ENCODE results near the gene CPA5.
"Not testable (repeated sequence)": the region's sequence is repeated elsewhere in the genome, so short reads cannot be mapped to it uniquely, and the experiment has no call there.

Gene CPA5

DNA sequence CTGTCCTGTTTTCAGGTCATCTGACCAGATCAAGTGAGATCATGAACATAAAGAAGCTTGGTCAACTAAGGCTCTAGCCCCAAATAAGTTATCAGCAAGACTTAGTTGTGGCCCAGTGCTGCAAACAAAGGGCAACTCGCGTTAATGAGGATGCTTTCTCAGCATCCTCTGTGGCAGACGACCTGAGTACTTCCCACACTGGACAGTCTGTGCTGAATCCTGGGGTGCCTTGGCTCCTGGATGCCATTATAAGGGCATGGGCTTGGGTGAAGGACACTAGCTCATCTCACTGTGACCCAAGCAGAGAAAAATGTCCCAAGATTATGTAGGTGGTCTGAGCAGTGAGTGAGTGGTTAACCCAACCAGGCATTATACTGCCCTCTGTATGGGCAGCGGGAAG lies 13.9 kb downstream of the CPA5 start:
- no peak for DNase-seq (ENCODE audit: low read depth, low spot score)

DNA sequence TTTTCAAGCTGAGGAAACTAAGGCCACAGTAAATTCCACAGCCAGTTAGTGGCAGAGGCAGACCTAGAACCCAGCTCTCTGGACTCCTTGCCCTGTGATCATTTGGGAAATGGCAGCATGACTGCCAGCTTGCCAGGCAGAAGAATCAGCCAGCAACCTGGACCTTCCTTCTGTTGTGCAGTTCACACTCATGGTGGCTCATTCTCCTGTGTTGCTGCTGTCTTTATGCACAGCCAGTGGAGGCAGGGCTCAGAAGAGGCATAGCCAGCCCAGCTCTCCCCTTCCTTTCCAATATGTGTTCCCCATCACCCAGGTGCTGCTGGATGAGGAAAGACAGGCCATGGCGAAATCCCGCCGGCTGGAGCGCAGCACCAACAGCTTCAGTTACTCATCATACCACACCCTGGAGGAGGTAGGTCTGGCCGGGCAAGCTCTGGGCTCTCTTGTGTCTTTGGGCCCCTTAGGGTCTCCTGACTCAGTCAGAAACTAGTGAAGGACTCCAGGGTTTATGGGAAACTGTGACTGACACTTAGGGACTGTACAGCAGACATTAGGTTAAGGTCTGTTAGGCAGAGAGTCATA lies 14.8 kb downstream of the CPA5 start:
- DNase-seq (ENCODE audit: low read depth, low spot score): no peak

DNA sequence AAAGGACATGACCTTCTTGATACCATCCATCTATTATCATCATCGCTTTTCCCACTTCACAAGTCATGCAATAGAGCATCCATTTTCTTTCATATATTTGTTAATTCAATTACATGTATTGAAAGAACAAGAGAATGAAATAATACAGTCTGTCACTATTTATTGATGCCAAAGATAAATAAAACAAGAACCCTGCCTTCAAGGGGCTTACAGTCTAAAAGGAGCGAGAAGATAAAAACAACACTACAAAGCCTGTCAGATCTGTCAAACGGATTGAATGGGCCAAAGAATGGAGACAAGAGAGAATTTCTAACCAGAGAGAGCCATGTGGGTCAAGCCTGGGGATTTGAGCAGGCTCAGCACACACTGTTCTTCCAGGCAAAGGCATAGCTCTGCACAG lies 15.9 kb downstream of the CPA5 start:
- no peak for DNase-seq (ENCODE audit: low read depth, low spot score)

DNA sequence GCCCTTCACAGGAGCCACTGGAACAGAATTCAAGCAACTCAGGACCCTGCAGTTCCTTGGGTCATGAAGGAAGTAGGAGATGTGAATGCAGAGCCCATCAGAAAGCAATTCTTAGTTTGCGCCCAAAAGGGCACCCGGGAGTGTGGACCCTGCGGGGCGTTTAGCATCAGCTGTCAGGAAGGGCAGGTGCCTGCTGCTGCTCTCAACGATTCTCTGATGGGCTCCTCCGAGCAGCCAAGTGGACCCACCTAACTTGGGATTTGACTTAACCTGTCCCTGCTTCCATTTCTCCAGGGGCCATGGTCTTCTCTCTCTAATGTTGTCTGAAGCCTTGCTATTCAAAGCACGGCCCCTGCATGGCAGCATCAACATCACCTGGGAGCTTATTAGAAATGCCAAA lies 17.1 kb downstream of the CPA5 start:
- no peak for DNase-seq (ENCODE audit: low read depth, low spot score)

DNA sequence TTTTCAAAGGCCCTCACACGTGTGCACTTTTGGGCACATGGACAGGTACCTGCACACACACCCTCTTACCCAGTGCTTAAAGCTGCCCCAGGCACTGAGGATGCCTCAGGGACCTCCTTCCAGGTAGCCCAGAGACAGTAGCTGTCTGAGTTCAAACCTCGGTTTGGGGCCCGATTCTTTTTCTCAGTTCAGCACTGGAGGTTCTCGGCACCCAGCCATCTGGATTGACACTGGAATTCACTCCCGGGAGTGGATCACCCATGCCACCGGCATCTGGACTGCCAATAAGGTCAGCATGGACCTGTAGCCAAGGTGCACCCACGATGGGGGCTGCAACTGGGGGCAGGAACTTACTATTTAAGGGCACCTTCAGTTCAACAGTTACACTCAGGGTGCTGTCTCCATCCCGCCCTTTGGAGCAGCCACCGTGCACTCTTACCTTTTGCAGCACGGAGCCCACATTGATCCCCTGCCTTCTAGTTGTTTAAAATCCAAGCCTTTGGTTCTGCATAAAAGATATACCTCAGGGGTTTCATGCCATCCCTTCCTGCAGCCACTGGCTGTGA lies 17.7 kb downstream of the CPA5 start:
- no peak for DNase-seq (ENCODE audit: low read depth, low spot score)

DNA sequence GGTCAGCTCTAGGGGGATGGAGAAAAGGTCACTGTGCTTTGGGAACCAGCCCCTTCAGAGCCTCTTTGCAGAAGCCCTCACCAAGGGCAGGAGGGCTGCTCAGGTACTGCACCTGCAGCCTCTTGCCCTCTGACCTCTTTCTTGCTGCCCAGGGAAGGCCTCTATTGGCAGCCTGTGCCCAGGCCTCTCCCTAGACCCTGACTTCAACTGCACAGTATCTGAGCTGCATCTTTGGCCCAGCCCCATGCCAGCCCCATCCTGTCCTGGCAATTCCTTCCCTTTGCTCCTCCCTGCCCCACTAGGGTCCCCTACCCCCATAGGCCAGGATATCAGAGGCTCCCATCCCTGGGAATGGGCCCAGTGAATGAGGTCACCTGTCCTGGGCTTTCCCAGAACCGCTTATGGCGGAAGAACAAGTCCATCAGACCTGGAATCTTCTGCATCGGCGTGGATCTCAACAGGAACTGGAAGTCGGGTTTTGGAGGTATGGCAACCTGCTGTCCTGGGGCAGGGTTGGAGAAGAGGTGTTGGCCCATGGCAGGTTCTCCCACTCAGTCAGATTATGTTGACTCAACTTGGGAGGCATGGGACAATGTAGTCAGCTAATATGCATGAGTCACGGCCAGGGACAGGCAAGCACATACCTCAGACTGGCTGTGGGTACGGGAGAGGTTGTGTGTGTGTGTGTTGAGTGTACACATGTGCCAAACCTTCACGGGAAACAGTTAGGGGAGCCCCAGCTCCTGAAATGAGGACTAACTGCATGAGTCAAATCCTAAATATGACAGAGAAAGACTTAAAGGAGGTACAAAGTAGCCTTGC lies 18.6 kb downstream of the CPA5 start:
- DNase-seq (ENCODE audit: low read depth, low spot score): peak; percentile 95

DNA sequence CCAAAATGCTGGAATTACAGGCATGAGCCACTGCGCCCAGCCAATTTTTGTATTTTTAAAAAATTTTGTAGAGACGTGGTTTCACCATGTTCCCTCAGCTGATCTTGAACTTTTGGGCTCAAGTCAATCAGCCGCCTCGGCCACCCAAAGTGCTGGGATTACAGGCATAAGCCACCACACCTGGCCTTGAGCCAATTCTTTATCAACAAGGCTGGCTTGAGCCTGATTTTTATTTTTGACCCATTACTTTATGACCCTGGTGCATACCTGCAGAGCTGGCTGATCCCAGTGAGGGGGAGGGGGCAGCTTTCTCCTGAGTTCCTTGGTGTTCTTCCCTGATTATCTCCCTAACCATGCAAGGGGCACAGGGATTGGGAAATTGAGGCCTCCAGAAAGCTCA lies 19.8 kb downstream of the CPA5 start:
- no peak for DNase-seq (ENCODE audit: low read depth, low spot score)

DNA sequence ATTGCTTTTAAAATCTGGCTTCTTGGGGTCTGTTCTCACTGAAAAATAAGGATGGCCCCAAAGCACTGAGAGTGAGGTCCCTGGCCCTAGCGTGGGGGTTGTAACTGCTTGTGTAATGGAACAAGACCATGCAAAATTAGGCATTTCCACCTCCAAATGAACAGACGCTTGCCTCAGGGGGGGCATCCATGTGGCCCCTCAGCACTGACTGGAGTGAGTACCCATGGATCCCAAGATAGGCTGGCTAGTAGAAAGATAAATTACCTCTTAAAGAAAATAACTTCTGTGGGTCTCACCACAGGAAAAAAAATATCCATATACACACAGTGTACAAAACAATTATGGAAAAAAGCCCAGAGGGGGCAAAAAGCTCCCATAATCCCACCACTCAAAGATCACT lies 20.5 kb downstream of the CPA5 start:
- no peak for DNase-seq (ENCODE audit: low read depth, low spot score)

DNA sequence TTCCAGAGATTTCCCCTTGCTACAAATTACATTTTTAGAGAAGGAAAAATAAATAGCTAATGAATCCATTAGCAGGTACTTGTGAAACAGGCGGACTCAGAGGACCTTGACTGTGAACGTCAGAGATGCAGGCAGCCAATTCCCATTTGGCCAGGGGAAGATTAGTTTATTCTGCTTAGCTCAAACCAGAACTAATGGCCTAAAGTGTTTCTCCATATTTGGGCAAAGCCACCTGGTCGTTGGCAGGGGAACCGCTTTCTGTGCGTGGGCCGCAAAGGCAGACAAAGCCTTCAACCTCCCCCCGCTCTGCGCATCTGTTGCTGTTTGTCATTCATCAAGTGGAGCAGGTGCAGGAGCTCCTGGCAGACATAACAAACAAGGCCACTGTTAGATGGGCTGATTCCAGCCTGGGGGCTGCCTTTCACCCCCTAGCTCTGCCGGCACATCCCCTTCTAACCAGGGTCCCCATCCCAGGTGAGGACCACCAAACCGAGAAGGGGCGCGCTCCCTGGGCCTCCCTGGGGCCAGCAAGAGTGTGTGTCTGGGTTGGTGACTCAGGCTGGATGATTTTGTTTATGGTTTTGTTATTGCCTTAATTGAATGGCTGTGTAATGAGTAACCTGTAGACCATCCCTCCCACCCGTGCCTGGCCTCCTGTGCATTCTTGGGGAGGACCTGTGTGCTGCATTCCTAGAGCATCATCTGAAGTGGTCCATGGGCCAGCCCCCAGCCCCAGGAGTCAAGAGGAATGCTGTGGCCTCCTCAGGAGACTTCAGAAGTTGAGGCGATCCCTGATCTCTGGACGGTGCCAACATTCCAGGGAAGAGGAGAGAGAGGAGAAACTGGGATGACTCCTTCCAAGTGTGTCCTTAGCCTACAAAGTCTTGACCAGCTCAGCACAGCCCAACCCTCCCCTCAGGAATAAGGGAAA lies 21.2 kb downstream of the CPA5 start:
- DNase-seq (ENCODE audit: low read depth, low spot score): peak; percentile 90

DNA sequence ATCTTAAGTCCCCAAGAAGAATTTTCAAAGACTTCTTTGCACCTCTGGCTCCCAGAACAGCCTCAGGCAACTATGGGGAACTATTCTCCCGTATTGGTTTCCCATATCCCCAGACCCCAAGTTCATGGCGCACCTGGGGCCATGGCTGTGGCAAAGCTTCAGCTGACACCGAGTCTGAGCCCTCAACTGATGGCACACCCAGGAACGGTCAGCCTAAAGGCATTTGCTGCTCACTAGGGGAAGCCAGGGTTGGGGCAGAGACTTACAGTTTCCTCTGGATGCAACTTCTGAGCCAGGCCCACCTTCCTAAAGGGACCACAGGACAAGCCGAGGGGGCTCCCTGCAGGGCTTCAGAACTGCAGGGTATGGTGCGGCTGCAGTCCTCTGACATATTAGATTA lies 21.9 kb downstream of the CPA5 start:
- DNase-seq (ENCODE audit: low read depth, low spot score): no peak

DNA sequence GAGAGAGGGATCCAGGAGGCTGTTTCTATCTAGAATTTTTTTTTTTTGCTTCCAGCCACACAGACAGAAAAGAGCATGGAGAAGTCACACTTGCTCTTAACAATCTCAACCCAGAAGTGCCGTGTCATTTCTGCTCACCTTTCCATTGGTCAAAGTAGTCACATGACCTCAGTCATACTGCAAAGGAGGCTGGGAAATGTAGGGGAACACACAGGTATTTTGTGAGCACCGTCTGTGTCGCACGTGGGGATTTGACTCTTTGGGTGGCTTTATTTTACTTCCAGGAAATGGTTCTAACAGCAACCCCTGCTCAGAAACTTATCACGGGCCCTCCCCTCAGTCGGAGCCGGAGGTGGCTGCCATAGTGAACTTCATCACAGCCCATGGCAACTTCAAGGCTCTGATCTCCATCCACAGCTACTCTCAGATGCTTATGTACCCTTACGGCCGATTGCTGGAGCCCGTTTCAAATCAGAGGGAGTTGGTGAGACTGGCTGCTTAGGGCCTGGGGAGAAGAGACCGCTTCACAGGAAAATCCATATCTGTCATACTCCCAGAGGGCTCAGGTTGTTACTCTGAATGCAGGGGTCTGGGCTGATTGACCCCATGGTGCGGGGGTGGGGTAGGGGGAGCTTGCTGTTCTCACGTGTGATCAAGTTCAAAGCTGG lies 22.6 kb downstream of the CPA5 start:
- DNase-seq (ENCODE audit: low read depth, low spot score): no peak

DNA sequence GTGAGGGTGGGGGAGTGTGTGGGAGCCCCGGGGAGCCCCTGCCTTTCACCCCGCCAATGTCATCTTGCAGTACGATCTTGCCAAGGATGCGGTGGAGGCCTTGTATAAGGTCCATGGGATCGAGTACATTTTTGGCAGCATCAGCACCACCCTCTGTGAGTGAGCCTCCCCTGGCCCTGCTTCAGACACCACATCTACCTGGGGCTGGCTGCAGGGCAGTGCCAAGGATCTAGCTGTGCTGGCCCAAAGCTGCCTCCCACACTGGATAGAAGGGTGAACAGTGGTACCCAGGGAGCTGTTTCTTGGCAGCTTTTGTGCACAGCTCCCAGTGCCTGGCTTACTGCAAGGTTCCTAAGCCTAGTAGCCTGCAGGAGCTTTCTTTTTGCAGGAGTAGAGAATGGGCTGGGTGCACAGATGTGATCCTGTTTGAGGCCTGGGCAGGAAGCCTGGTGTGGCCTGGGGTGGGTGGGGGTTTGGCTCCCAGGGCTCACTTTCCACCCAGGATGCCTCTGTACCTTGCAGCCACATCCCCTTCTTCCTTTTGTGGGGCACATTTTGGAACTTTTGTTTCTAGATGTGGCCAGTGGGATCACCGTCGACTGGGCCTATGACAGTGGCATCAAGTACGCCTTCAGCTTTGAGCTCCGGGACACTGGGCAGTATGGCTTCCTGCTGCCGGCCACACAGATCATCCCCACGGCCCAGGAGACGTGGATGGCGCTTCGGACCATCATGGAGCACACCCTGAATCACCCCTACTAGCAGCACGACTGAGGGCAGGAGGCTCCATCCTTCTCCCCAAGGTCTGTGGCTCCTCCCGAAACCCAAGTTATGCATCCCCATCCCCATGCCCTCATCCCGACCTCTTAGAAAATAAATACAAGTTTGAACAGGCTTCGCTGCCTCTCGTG lies 23.5 kb downstream of the CPA5 start:
- no peak for DNase-seq (ENCODE audit: low read depth, low spot score)

DNA sequence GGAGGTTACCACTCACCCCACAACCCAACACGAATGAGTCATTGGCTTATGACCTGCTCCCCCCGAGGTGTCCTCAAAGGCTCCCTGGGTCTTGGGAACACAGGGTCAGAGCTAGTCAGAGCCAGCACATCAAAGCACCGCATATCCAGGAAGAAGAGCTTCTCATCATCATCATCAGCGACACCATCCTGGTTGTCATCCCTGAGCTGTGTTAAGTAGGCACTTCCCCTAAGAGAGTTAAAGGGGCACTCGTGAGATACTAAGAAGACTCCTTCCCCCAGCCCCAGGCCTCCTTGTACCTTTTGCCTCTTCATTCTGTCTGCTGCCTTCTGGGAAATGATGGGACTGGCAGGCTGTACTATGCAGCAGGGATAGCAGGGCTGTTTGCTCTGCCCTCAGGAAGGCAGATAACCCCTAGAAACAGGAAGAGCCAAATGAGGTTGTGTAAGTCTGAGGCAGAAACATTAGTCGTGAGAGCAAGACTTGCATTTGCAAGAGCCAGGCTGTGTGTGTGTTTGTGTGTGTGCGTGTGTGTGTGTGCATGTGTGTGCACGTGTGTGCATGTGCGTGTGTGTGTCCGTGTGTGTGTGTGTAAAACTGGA lies 24.6 kb downstream of the CPA5 start:
- peak; percentile 74 for DNase-seq (ENCODE audit: low read depth, low spot score)

DNA sequence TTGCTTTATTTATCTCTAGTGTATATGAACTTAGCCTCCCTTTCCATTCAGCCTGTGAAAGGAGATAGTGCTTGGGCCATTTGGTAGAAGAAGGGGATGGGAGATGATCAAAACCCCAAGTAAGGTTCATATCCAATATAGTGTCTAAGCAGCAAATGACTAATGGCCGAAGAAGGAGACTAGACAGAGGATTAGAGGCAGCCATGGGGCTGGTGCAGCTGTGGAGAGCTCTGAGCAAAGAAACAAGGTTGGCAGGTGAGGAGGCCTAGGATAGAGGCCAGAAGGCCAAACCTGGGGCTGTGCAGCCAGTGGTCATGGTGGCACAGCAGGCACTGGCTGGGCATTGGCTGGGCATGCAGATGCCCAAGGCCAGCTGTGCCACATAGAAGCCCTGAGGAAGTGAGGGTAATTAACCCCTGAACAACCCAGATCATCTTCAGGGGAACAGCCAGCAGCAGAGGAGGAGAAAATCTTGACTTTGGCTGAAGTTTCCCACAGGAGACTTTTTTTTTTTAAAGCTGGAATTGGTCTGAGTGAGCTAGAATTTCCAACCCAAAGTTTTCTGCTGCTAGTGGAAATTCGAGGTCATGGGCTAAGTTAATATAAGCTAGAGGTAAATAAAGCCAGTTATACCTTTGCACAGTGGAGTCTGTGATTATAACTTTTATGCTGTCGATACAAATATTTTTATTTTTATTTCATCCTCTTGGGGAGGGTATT lies 25.4 kb downstream of the CPA5 start:
- no peak for DNase-seq (ENCODE audit: low read depth, low spot score)

DNA sequence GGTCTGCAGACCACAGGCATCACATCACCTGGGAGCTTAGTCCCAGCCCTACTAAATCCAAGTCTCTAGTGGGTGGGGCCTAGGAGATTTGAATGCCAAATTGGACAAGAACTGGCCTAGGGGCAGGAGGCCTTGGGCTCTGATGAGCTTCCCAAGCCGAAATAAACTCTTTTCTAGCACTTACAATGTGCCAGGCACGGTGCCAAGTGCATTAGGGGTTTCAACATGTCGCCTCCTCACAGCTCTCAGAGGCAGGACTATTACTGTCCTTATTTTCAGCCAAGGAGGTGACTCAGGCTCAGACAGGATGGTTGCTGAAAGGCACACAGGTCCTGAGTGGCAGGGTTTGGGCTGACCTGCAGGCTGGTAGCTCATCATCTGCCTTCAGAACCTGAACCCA lies 26.4 kb downstream of the CPA5 start:
- DNase-seq (ENCODE audit: low read depth, low spot score): no peak

DNA sequence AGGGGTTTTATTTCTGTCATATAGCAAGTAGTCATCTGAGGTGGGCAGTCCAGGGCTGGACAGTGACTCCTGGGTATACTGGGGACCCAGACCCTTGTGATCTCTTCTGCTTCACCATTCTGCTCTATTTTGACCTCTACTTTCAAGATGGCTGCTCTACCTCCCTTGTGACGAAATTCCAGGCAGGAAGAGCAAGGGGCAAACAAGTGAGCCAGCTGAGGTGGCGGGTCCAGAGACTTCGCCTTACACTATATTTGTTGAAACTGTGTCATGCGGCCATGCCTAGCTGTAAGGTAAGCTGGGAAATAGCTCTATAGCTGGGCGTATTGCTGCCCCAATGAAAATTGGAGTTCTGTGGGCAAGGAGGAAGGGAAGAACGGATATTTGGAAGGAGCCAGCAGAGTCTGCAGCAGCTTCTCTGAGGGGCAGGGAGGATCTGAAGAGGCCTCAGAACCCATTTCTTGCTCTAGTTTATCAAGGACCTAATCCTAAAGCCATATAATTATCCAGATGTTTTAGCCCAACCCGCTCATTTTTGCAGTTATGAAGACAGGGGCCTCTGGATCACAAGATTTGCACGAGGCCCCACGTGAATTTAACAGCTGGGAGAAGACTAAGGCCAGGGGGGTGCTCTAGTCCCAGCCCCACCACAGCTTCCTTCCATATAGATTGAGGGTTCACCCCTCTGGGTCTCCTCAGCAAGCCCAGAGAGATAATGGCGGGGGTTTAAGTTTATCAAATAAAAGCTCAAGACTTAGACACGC lies 28.0 kb downstream of the CPA5 start:
- no peak for DNase-seq (ENCODE audit: low read depth, low spot score)

DNA sequence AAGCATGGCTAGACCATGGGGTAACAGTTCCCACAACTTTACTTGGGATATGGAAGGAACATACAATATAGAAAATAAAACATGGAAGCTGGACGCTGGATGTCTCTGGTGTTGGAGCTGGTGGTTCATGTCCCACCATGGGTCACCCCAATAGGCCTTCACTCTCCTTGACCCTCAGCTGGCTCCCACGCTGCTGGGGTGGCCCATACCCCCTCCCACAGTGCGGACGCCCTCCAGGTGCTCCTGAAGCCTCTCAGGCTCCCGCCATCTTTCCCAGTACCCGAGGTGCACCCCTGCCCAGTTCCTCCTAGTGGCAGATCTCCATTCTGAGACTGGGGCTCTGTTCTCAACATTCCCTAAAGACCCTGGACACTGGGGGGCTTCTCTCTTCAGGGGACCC lies 29.9 kb downstream of the CPA5 start:
- no peak for DNase-seq (ENCODE audit: low read depth, low spot score)

DNA sequence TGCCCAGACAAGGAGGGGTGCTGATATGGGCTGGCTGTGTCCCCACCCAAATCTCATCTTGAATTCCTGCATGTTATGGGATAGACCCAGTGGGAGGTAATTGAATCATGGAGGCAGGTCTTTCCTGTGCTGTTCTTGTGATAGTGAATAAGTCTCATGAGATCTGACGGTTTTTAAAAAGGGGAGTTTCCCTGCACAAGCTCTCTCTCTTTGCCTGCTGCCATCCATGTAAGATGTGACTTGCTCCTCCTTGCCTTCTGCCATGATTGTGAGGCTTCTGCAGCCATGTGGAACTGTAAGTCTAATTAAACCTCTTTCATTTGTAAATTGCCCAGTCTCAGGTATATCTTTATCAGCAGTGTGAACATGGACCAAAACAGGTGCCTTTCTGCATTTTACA lies 31.8 kb downstream of the CPA5 start:
- not testable (repeated sequence) for DNase-seq (ENCODE audit: low read depth, low spot score)

DNA sequence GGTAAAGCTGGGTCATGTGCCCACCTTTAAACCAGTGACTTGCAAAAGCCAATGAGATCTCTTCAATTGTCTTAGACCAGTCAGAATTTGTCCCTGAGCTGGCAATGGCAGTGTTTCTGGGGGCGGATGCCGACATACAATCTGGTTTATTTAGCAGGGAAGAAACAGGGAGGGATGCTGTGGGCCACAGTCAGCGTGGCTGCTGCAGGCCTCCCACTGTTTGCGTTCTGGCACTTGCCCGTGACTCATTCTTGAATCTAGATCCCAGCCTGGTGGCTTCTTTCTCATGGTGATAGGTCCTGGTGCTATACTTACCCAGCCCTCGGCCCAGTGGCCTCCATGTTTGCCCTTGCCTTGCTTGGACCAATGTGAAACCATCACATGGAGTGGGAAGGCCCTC lies 32.6 kb downstream of the CPA5 start:
- DNase-seq (ENCODE audit: low read depth, low spot score): no peak

All from astrocyte of the hippocampus (primary cell).